HTERT RPE-1 (cell line): ENCODE data around the gene KCNJ4.

Source experiments
- in situ Hi-C: fragments of 300-500 bp; cut with MboI; formaldehyde crosslinking; loops from 4 replicates; pipeline ENCODE4 v1.14.3; 2020; ENCODE audit warnings: low sequenced_read_pairs

KCNJ4 gene

DNA sequence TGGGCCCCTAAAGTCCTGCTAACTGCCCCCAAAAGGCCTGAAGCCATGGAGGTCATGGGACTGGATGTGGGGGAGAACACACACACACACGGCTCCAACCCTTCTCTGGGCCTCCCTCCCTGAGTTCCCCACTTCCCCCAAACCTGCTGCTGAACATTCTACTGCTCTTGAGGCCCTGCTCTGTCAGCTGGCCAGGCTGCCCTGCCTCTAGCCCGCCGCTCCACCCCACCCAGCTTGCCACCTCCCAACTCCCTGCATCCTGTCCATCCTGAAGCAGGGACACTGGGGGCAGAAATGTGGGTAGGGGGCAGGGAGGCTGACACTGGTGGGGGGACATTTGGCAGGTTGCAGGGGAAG is 1.0 kb downstream of the KCNJ4 start:
- in situ Hi-C loops, result no loop called here

- in situ Hi-C loops, result no loop called here
Measured at GRCh38 chr22:38453066-38453672, 1.8 kb downstream of the KCNJ4 start.

DNA sequence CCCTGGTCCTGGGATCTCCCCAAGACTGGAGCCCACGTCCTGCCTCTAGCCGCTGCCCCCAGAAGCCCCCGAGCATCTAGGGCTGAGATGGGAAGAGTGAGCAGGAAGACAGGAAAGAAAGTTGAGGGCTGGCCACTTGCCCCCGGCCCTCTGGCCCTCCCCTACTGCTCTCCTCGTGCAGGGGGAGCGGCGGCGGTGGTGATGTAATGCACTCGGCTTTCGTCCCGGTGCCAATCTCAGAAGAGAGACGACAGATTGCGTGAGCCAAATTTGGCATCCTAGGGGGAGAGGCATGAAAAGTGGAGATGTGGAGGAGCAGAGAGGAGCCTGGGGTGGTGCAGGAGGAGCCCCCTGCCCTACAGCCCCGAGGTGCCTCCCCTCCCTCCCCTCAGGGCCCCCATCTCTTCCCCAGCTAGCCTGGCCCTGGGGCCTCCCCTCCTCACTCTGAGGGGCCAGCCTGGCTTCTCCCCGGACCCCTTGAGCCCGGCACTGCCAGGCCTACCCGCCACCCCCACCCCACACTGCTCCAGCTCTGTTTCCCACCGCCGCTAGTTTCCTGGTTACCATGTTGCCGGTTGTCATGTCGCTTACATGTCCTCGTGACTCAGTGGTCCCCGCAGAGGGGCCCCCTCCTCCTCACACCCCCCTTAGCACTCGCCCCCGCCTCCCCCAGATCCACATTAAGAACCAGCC is 2.5 kb downstream of the KCNJ4 start:
- in situ Hi-C loops, result no loop called here

GRCh38 chr22:38451864-38452263 is 3.1 kb downstream of the KCNJ4 start:
- in situ Hi-C loops, result no loop called here

DNA sequence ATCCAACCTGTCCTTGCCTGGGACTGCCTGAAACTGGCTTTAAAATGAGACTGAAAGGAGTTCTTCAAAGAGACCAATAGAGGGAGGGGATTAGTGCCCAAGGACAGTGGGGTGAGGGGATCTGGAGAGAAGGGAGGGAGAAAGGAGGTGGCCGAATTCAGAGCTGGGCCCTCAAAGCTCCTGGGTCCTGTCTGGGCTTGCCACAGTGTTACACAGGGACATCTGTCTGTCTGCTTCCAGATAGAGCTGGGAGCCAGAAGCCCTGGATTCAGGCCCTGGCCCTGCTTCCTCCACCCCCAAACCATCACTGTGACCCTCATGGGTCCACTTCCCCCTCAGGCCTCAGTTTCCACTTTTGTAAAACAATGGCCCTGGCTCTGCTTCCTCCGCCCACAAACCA is 3.6 kb downstream of the KCNJ4 start:
- in situ Hi-C loops, result no loop called here

- in situ Hi-C loops, result no loop called here
Measured at GRCh38 chr22:38450234-38450797, 4.7 kb downstream of the KCNJ4 start.

- in situ Hi-C loops, result no loop called here
Measured at GRCh38 chr22:38449776-38450175, 5.2 kb downstream of the KCNJ4 start.

GRCh38 chr22:38448945-38449745 is 5.9 kb downstream of the KCNJ4 start:
- in situ Hi-C loops, result no loop called here

DNA sequence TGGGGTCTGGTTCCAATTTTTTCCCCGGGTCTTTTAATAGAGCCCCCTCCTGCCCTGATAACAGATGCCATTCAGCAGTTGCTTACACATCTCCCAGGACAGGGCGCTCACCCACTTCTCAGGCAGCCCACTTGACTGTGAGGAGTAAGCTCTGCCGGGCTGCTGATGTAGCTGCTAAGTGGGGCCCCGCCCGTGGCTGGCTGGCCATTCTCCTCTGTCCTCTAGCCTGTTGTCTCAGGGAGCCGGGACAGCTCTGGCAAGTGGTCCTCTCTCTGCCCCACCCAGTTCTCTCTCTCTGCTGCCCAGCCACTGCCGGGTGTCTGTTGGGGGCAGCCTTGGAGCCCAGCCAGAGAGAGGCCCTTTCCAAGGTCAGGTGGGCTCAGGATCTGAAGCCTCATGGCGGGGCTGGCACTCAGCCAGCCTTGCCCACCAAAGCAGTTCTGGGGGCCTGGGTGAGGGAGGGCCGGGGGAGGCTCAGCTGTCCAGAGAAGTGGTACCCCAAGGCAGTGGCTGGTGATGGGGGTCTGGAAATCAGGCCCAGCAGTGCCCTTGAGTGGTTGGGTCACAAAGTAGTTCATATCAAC is 8.9 kb downstream of the KCNJ4 start:
- in situ Hi-C loops, result no loop called here

DNA sequence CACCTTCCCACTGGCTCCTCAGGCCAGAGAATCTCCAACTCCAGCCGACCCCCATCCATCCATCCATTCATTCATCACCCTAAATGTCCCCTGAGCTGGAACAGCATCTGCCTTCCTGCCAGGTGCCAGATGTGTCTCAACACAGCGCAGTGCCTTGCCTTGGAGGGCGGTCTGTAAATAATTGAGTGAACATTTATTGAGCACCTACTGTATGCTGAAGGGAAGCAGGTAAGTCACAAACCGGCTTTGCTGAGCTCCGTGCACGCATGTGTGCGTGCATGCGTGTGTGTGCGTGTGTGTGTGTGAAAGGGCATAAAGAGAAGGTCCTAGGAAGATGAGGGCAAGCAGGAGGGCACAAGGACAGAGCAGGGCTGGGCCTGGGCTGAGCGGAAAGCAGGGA is 10.2 kb downstream of the KCNJ4 start:
- in situ Hi-C loops, result no loop called here

- in situ Hi-C loops, result no loop called here
Measured at GRCh38 chr22:38443628-38444521, 11.1 kb downstream of the KCNJ4 start.

DNA sequence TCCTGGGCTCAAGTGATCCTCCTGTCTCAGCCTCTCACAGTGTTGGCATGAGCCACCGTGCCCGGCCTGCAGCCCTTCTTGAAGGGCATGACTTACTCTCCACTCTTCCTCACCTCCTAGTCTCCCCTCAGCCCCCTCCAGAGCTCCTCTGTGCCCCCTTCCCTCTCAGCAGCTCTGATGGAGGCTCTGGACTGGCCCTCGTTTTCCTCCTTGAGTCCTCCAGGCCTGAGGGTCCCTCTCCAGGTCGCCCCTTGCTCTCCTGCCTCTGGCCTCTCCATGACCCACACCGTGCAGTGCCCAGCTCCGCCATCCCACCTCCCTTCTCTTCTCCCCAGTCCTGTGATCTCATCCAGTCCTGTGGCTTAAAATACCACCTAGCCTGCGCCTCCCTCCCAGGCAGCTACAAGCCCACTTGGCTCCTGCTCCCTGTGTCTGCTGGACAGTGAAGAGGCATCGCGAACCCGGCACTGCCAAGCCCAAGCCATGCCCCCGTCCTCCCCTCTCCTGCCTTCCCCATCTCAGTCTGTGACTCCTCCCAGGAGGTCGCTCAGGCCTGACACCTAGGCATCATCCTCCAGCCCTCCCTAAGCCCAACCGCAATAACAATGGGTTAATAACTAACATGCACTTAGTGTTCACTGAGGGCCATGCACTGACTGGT is 11.9 kb downstream of the KCNJ4 start:
- in situ Hi-C loops, result no loop called here

DNA sequence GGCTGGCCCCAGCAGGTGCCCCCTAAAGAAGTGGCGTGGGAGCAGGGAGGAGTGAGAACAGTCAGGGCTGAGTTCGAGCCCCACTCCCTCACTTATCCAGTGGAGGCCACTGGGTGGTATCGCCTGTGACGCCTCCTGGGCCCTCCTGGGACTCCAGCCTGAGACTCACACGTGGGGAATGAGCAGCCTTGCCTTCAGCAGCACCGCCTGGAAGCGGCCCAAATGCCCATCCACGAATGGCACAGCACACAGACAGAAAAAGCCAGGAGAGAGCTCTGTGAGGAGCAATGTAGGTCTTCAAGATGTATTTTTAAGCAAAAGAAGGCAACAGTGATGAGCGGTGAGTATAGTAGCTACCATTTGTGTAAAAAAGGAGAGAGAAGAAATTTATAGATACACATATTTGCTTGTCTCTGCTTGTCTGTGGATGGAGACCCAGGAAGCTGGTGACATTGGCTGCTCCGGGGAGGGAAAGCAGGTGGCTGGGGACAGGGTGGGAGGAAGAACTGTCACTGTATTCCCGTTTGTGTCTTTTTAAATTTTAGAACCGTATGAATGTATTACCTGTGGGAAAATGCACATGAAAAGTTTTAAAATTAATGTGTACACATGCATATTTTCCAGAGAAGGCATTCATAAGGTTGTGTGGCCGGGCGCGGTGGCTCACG is 13.2 kb downstream of the KCNJ4 start:
- in situ Hi-C loops, result no loop called here

DNA sequence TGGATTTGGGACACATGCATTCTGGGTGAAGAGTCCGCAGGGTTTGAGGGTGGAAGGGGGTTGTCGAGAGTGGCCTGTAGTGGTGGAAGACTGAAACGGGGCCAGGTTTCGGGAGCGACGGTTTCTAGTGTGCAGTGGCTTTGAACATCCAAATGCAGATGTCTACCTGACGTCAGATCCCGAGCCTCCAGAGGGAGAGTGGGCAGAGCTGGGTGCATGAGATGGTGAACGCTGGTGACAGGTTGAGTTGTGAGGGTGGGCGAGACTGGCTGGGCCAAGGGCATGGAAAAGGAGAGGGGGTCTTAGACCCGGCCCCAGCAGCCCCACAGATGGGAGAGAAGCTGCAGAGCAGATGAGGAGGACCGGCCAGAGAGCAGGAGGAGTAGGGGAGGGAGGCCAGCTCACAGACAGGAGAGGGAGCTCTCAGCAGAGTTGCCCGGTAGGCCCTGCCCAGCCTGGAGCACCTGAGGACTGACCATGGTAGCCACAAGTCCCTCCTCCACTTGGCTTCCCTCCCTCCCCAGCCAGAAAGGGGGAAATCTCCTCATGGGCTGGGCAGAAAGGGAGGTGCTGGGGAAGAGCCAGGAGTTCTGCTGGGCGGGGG is 14.2 kb downstream of the KCNJ4 start:
- in situ Hi-C loops, result no loop called here

DNA sequence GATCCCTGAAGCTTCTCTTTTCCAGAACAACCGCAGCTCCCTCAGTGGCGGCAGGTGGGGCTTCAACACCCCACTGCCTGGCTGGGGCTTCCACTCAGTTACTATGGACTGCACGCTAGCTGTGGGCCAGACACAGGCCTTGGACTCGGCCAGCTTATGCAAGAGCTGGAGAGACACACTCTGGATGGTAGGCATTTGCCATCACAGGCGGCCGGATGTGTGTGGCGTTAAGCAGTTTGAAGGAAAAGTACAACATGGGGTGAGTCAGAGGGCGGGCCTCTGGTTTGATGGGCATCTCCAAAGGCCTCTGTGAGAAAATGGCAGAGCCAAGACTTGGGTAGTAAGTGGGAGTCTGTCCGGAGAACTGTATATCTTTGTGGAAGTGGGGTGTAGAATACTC is 17.6 kb downstream of the KCNJ4 start:
- in situ Hi-C loops, result no loop called here

DNA sequence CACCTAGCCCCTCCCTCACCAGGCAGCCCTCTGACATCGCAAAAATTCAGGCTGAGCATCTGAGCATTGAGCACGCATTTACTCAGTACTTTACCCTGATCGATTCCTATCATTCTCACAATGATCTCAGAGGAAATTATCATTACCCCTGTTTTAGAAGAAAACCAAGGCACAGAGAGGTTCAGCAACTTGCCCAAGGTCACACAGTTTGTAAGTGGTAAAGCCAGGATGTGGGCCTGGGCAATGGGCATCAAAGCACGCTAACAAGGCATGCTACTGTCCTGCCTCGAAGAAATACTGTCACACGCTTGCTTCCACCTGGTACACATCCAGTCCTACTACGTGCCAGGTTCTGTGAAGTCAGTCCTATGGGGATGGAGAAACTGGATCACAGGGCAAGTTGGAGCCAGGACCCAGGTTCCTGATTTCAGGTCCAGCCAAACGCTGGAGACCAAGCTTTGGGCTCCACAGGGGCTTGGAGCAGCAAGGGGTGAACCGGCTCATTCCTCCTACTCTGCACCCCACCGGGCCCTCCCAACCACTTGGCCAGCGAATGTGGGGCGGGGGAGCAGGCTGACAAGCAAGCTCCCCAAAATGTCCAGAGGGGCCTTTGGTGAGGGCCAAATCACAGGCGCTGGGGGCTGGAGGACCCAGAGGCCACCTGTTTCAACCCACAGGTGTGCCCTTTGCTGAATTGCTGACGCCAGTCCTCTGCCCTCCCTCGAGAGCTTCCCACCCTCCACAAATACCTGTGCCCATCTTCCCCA is 18.2 kb downstream of the KCNJ4 start:
- in situ Hi-C loops, result no loop called here

GRCh38 chr22:38435965-38436364 is 19.0 kb downstream of the KCNJ4 start:
- in situ Hi-C loops, result no loop called here

GRCh38 chr22:38435010-38435409 is 20.0 kb downstream of the KCNJ4 start:
- in situ Hi-C loops, result no loop called here
